Fibroblast of peridontal ligament (primary cell): ENCODE measurements around the gene ENPP1.

ENCODE experiments used
- DNase-seq: peaks from one replicate; pipeline ENCODE4 v3.0.0-alpha.2; 2010; ENCODE audit errors: extremely low read depth

ENPP1 gene

GRCh38 chr6:131807644-131808459, at the start of gene ENPP1:
TSS of gene ENPP1 (plus strand) at chr6:131808020. CDS start at chr6:131808036, 16 bp downstream.
- peak; percentile 82 for DNase-seq

GRCh38 chr6:131758920-131759319, 48.9 kb upstream of the ENPP1 start:
- peak; percentile 44 for DNase-seq

- peak; percentile 64 for DNase-seq
These were observed 46.6 kb upstream of the ENPP1 start for GRCh38 chr6:131761060-131761761.

- no peak for DNase-seq
These were observed 46.1 kb upstream of the ENPP1 start for GRCh38 chr6:131761762-131762067.

GRCh38 chr6:131762984-131763383, 44.8 kb upstream of the ENPP1 start:
- DNase-seq: no peak

GRCh38 chr6:131763749-131764148, 44.1 kb upstream of the ENPP1 start:
- DNase-seq: no peak

- peak; percentile 48 for DNase-seq
These were observed 43.5 kb upstream of the ENPP1 start for GRCh38 chr6:131764350-131764749.

- DNase-seq: peak; percentile 85
These were observed 42.6 kb upstream of the ENPP1 start for GRCh38 chr6:131765081-131765803.

- DNase-seq: no peak
These were observed 42.0 kb upstream of the ENPP1 start for GRCh38 chr6:131765804-131766135.

- DNase-seq: no peak
These were observed 41.2 kb upstream of the ENPP1 start for GRCh38 chr6:131766631-131767030.

- no peak for DNase-seq
These were observed 38.9 kb upstream of the ENPP1 start for GRCh38 chr6:131768964-131769363.

- DNase-seq: no peak
These were observed 38.3 kb upstream of the ENPP1 start for GRCh38 chr6:131769385-131770141.

GRCh38 chr6:131770776-131771175, 37.0 kb upstream of the ENPP1 start:
- DNase-seq: no peak

GRCh38 chr6:131773284-131773950, 34.4 kb upstream of the ENPP1 start:
- DNase-seq: peak; percentile 36

- no peak for DNase-seq
These were observed 31.9 kb upstream of the ENPP1 start for GRCh38 chr6:131775886-131776285.

- DNase-seq: no peak
These were observed 30.8 kb upstream of the ENPP1 start for GRCh38 chr6:131776985-131777384.

- DNase-seq: peak; percentile 64
These were observed 29.7 kb upstream of the ENPP1 start for GRCh38 chr6:131778169-131778568.

GRCh38 chr6:131779304-131779703, 28.5 kb upstream of the ENPP1 start:
- DNase-seq: no peak

GRCh38 chr6:131780600-131780999, 27.2 kb upstream of the ENPP1 start:
- DNase-seq: no peak

- no peak for DNase-seq
These were observed 26.1 kb upstream of the ENPP1 start for GRCh38 chr6:131781687-131782086.

GRCh38 chr6:131782764-131783163, 25.1 kb upstream of the ENPP1 start:
- DNase-seq: no peak
